ENCODE data around the gene GKN2. TPM values are rescaled to one million over a fixed set of nuclear protein-coding genes. Genes with fewer than 3 reads are reported as not detected.

GKN2 gene
- total and polyA plus RNA-seq, 9 of the 15 experiments (the other 6 are each of a cell fraction or from before 2014, with no cell fraction given), result not detected

DNA sequence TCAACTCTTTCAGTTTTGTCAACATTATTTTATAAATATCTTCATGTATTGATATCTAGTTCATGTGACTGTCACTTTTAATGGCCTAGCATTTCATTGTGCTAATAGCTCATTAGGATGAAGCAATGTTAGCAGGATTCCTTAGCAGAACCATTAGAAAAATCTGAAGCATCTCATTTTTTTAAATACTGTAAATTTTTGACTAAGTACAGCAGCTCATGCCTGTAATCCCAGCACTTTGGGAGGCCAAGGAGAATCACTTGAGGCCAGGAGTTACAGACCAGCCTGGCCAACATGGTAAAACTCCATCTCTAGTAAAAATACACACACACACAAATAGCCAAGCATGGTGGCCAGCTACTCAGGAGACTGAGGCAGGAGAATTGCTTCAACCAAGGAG is 44.7 kb upstream of the GKN2 start (continued):
- TF ChIP-seq, protein P1, sequence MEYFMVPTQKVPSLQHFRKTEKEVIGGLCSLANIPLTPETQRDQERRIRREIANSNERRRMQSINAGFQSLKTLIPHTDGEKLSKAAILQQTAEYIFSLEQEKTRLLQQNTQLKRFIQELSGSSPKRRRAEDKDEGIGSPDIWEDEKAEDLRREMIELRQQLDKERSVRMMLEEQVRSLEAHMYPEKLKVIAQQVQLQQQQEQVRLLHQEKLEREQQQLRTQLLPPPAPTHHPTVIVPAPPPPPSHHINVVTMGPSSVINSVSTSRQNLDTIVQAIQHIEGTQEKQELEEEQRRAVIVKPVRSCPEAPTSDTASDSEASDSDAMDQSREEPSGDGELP (CRISPR knock-in tag; IDR thresholded peaks at IDR 0.05; ENCODE audit: borderline replicate concordance), result no peak
- TF ChIP-seq, protein P2, sequence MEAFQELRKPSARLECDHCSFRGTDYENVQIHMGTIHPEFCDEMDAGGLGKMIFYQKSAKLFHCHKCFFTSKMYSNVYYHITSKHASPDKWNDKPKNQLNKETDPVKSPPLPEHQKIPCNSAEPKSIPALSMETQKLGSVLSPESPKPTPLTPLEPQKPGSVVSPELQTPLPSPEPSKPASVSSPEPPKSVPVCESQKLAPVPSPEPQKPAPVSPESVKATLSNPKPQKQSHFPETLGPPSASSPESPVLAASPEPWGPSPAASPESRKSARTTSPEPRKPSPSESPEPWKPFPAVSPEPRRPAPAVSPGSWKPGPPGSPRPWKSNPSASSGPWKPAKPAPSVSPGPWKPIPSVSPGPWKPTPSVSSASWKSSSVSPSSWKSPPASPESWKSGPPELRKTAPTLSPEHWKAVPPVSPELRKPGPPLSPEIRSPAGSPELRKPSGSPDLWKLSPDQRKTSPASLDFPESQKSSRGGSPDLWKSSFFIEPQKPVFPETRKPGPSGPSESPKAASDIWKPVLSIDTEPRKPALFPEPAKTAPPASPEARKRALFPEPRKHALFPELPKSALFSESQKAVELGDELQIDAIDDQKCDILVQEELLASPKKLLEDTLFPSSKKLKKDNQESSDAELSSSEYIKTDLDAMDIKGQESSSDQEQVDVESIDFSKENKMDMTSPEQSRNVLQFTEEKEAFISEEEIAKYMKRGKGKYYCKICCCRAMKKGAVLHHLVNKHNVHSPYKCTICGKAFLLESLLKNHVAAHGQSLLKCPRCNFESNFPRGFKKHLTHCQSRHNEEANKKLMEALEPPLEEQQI (IDR thresholded peaks at IDR 0.05), result no peak
- TF ChIP-seq XRCC3 (IDR thresholded peaks at IDR 0.05) (no peak), ZKSCAN1 (IDR thresholded peaks at IDR 0.05; ENCODE audit: low read depth, low read length) (no peak)
- TF ChIP-seq, protein P3, sequence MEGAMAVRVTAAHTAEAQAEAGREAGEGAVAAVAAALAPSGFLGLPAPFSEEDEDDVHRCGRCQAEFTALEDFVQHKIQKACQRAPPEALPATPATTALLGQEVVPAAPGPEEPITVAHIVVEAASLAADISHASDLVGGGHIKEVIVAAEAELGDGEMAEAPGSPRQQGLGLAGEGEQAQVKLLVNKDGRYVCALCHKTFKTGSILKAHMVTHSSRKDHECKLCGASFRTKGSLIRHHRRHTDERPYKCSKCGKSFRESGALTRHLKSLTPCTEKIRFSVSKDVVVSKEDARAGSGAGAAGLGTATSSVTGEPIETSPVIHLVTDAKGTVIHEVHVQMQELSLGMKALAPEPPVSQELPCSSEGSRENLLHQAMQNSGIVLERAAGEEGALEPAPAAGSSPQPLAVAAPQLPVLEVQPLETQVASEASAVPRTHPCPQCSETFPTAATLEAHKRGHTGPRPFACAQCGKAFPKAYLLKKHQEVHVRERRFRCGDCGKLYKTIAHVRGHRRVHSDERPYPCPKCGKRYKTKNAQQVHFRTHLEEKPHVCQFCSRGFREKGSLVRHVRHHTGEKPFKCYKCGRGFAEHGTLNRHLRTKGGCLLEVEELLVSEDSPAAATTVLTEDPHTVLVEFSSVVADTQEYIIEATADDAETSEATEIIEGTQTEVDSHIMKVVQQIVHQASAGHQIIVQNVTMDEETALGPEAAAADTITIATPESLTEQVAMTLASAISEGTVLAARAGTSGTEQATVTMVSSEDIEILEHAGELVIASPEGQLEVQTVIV (CRISPR knock-in tag; IDR thresholded peaks at IDR 0.05; ENCODE audit: borderline replicate concordance), result no peak

All from K562 (cell line).